ENCODE measurements around the gene CARHSP1.

- TF ChIP-seq, protein P1, sequence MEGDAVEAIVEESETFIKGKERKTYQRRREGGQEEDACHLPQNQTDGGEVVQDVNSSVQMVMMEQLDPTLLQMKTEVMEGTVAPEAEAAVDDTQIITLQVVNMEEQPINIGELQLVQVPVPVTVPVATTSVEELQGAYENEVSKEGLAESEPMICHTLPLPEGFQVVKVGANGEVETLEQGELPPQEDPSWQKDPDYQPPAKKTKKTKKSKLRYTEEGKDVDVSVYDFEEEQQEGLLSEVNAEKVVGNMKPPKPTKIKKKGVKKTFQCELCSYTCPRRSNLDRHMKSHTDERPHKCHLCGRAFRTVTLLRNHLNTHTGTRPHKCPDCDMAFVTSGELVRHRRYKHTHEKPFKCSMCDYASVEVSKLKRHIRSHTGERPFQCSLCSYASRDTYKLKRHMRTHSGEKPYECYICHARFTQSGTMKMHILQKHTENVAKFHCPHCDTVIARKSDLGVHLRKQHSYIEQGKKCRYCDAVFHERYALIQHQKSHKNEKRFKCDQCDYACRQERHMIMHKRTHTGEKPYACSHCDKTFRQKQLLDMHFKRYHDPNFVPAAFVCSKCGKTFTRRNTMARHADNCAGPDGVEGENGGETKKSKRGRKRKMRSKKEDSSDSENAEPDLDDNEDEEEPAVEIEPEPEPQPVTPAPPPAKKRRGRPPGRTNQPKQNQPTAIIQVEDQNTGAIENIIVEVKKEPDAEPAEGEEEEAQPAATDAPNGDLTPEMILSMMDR (optimal IDR thresholded peaks at IDR 0.05 in 1 of 3, IDR thresholded peaks at IDR 0.05 in 1 of 3, conservative IDR thresholded peaks at IDR 0.05 in 1 of 3; ENCODE audit: extremely low read depth in 1 of 3, insufficient read depth in 2 of 3, low read length in 3 of 3), result no peak
- no peak for TF ChIP-seq EZH2 (IDR thresholded peaks at IDR 0.05; ENCODE audit: low read length)
These were observed 24.6 kb upstream of the CARHSP1 start for GRCh38 chr16:8893426-8893825.
